Left lung (tissue), 10 donors: ENCODE data around the gene ACVR1B. TPM values are rescaled to one million over a fixed set of nuclear protein-coding genes. Genes with fewer than 3 reads are reported as not detected.

Experiments used
- ATAC-seq: fragments of 200-7000 bp; cut with Tn5 transposase; one replicate; pipeline ENCODE4 v1.9.1; 2020; ENCODE audit warnings: moderate library complexity
- DNase-seq, 4 donors: peaks; one replicate each; pipeline ENCODE4 v3.0.0-alpha.2; 2013 to 2020
- H3K27ac ChIP-seq, 2 donors: fragments of 200-600 bp; sonication (generic) in 1 of 2; one replicate each; pipeline versions ENCODE4 v1.5.0 to v1.8.0; 2020 to 2021
- H3K27me3 ChIP-seq, 2 donors: fragments of 200-600 bp; sonication (generic) in 1 of 2; one replicate each; pipeline versions ENCODE4 v1.5.0 to v1.8.0; 2020 to 2021
- H3K36me3 ChIP-seq, 2 donors: fragments of 200-600 bp; sonication (generic) in 1 of 2; one replicate each; pipeline versions ENCODE4 v1.5.0 to v1.8.0; 2020 to 2021
- H3K4me1 ChIP-seq, 2 donors: fragments of 200-600 bp; one replicate each; pipeline ENCODE4 v1.8.0; 2021
- H3K4me3 ChIP-seq, 2 donors: fragments of 200-600 bp; sonication (generic) in 1 of 2; one replicate each; pipeline versions ENCODE4 v1.5.0 to v1.8.0; 2020 to 2021; ENCODE audit warnings: mild to moderate bottlenecking in 1 of 2
- H3K9me3 ChIP-seq, 2 donors: fragments of 200-600 bp; sonication (generic) in 1 of 2; one replicate each; pipeline versions ENCODE4 v1.5.0 to v1.8.0; 2020 to 2021
- intact Hi-C, 2 donors: fragments of 100-400 bp; cut with DNase I; formaldehyde crosslinking; loops; one replicate each; pipeline versions ENCODE4 v1.11.2 to v1.14.2; 2022
- polyA plus RNA-seq, 6 donors: library from polyadenylated mRNA; unstranded; fragments of 120-200 nt; gene quantifications; one replicate each; pipeline ENCODE4 v1.2.1, GENCODE V29; 2013; ENCODE audit not compliant: insufficient read length in 6 of 6
- total RNA-seq, 2 donors: library from RNA; stranded (reverse); fragmentation: NEBNext Ultra II Directional; extraction: Animal tissue kit (Norgen Biotek cat#: 25700); gene quantifications; one replicate each; pipeline ENCODE4 v1.2.1, GENCODE V29; 2021
- TF ChIP-seq, protein P1 (sequence below), 2 donors: fragments of 200-600 bp; sonication (generic) in 1 of 2; IDR thresholded peaks; one replicate each; pipeline versions ENCODE4 v1.5.0 to v1.8.0; 2021; ENCODE audit warnings: antibody characterized with exemption in 2 of 2
- donor health status: DM: no; HTN: yes; CAD: no.
- donor health status: DM: no; HTN: no; CAD: no.

ACVR1B gene
- total and polyA plus RNA-seq, 8 donors = 13.2 to 26.6 (median 16.5) TPM

DNA sequence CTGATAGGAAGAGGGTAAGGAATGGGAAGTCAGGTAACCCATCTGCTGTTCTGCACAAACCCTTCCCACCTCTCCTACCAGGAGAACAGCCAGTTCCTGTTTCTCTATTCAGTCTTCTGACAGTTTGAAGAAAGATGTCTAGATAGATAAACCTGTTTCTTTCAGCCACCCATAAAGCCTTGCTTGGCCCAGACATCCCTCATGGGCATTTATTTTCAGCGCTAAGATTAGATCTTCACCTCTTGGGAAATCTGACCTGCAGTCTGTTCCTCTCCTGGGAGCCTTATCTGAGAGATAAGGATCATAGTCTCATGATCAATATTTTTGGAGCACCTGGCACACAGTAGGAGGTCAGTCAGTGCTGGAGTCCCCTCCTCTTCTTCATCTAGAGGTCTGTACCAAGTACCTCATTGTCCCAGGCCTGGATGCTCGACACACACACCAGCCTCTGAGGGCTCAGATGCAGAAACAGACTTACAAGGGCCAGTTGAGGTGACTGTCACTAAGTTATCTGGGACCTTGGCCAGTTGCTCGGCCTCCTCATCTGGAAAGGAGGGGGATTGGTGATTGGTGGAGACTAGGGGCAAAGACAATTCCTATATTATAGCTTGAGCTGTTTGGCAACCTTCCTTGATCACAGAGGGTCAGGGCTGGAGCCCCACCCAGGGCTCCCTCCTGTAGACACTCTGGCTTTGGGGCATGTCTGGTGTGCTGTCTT is 26.0 kb upstream of the ACVR1B start:
- no peaks in the 10 kb centered on the region for H3K9me3 ChIP-seq
- intact Hi-C loops = no loop called here
- H3K27ac ChIP-seq = peak overlapping the region; percentile 50 to 68
- peaks cover 14 to 42% of the 10 kb centered on the region in 2 donors for H3K4me1 ChIP-seq
- H3K4me3 ChIP-seq = no peak overlapping the region
- H3K27me3 ChIP-seq = no peaks in the 10 kb centered on the region
- TF ChIP-seq, protein P1, sequence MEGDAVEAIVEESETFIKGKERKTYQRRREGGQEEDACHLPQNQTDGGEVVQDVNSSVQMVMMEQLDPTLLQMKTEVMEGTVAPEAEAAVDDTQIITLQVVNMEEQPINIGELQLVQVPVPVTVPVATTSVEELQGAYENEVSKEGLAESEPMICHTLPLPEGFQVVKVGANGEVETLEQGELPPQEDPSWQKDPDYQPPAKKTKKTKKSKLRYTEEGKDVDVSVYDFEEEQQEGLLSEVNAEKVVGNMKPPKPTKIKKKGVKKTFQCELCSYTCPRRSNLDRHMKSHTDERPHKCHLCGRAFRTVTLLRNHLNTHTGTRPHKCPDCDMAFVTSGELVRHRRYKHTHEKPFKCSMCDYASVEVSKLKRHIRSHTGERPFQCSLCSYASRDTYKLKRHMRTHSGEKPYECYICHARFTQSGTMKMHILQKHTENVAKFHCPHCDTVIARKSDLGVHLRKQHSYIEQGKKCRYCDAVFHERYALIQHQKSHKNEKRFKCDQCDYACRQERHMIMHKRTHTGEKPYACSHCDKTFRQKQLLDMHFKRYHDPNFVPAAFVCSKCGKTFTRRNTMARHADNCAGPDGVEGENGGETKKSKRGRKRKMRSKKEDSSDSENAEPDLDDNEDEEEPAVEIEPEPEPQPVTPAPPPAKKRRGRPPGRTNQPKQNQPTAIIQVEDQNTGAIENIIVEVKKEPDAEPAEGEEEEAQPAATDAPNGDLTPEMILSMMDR (IDR thresholded peaks at IDR 0.05) = no peak
- H3K36me3 ChIP-seq = peaks cover 0 to 7% of the 10 kb centered on the region in 2 donors
- no peak for DNase-seq
- no peak for ATAC-seq

DNA sequence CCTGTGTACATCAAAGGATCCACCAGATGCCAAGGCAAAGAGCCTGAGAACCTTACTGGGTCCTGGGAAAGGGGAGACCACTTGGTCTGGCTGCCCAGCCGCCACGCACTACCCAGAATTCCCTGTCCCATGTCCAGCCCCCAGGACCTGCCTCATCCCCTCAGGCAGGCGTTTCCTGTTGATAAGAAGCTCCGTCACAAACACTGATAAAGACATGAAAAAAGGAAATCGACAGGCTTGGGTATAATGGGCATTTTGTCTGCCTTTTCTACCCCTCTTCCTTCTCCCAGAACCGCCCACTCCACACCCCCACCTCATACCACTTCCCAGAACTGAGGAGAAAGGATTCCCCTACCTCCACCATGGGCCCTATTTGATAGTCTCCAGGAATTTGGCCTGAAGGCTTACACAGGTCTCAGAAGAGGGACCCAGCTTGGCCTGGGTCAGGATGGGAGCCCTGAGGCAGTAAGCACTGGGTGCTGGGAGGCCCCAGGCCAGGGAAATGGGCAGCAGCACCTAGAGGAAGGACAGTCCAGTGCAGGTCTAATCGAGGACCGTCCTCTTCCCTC is 25.4 kb upstream of the ACVR1B start:
- Histone ChIP-seq H3K4me3 (no peak overlapping the region), H3K9me3 (no peaks in the 10 kb centered on the region), H3K27me3 (no peaks in the 10 kb centered on the region), H3K27ac (peak overlapping the region; percentile 50 to 68), H3K36me3 (peaks cover 0 to 2% of the 10 kb centered on the region in 2 donors), H3K4me1 (peaks cover 14 to 41% of the 10 kb centered on the region in 2 donors)
- intact Hi-C loops = no loop called here
- ATAC-seq = no peak
- TF ChIP-seq, protein P1 (IDR thresholded peaks at IDR 0.05) = no peak
- DNase-seq = no peak

DNA sequence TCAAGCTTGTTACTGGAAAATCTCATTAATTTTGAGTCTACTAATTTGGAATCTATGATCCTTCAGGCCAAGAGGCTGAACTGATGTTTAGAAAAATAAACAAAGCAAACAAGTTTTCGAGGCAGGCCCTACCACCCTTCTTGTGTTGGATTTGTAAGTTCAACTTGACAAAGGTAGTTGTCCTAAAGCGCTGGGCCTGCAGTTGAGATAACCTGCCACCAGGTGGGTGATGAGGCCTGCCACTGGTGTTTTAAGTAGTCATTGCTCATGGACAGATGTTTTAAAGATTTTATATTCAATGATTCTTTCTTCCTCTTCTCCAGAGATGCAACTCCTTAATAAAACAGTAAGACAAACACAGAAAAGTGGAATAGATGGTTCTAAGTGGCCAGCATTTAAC is 24.8 kb upstream of the ACVR1B start:
- Histone ChIP-seq H3K9me3 (no peaks in the 10 kb centered on the region), H3K27me3 (no peaks in the 10 kb centered on the region), H3K27ac (peak overlapping the region; percentile 9 to 68), H3K36me3 (no peaks in the 10 kb centered on the region), H3K4me1 (peaks cover 14 to 35% of the 10 kb centered on the region in 2 donors), H3K4me3 (no peak overlapping the region)
- DNase-seq (no peak), ATAC-seq (peak; percentile 27)
- intact Hi-C loops = no loop called here
- TF ChIP-seq, protein P1 (IDR thresholded peaks at IDR 0.05) = peak; percentile 24 to 63

DNA sequence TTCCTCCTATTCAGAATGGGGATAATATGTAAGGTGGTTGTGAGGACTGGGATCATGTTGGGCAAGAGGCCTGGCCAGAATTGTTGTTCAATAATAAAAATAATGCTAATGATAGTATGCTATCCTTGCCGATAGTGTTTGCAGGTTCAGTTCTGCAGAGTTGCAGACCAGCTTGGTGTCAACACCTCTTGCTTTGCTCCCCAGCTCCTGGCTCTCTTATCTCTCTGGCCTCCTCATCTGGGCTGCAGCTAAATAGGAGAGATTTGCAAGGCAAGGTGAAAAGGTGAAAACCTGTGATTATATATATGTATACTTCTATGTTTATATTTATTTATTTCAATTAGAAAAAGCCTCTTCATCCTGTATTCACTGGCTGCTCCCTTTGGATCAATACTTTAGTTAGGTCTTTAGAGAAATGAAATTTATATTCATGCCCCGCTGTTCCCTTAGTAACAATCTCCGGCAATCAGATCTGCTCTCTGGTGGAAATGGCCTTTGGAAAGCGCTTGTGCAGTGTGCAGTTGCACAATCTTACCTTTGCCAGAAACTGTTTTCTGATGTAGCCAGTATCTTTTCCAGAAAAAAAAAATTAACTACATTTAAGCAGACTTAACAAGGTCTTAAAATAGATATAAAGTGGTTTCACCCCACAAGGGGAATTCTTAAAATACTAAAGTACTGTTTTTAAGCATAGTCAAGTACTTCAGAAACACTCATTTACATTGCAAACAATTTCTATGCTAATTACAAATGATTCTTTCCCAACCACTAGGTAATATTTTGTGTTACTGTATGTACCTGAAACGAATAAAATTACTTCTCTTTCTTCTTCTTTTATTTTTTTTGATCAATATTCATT is 19.1 kb upstream of the ACVR1B start:
- DNase-seq = no peak
- Histone ChIP-seq H3K36me3 (no peaks in the 10 kb centered on the region), H3K27ac (no peak overlapping the region), H3K4me1 (no peaks in the 10 kb centered on the region), H3K4me3 (no peak overlapping the region), H3K27me3 (no peaks in the 10 kb centered on the region), H3K9me3 (no peaks in the 10 kb centered on the region)
- peak; percentile 83 for ATAC-seq
- intact Hi-C loops = no loop called here
- TF ChIP-seq, protein P1 (IDR thresholded peaks at IDR 0.05) = no peak

GRCh38 chr12:51934080-51934479 is 17.4 kb upstream of the ACVR1B start:
- no peaks in the 10 kb centered on the region for H3K36me3 ChIP-seq
- intact Hi-C loops = no loop called here
- H3K27me3 ChIP-seq = no peaks in the 10 kb centered on the region
- no peak overlapping the region for H3K27ac ChIP-seq
- no peaks in the 10 kb centered on the region for H3K4me1 ChIP-seq
- no peaks in the 10 kb centered on the region for H3K9me3 ChIP-seq
- TF ChIP-seq, protein P1 (IDR thresholded peaks at IDR 0.05) = no peak
- H3K4me3 ChIP-seq = no peak overlapping the region
- DNase-seq (no peak), ATAC-seq (no peak)
